Measurements from ENCODE around the gene SGSM1.

SGSM1 gene, protein sequence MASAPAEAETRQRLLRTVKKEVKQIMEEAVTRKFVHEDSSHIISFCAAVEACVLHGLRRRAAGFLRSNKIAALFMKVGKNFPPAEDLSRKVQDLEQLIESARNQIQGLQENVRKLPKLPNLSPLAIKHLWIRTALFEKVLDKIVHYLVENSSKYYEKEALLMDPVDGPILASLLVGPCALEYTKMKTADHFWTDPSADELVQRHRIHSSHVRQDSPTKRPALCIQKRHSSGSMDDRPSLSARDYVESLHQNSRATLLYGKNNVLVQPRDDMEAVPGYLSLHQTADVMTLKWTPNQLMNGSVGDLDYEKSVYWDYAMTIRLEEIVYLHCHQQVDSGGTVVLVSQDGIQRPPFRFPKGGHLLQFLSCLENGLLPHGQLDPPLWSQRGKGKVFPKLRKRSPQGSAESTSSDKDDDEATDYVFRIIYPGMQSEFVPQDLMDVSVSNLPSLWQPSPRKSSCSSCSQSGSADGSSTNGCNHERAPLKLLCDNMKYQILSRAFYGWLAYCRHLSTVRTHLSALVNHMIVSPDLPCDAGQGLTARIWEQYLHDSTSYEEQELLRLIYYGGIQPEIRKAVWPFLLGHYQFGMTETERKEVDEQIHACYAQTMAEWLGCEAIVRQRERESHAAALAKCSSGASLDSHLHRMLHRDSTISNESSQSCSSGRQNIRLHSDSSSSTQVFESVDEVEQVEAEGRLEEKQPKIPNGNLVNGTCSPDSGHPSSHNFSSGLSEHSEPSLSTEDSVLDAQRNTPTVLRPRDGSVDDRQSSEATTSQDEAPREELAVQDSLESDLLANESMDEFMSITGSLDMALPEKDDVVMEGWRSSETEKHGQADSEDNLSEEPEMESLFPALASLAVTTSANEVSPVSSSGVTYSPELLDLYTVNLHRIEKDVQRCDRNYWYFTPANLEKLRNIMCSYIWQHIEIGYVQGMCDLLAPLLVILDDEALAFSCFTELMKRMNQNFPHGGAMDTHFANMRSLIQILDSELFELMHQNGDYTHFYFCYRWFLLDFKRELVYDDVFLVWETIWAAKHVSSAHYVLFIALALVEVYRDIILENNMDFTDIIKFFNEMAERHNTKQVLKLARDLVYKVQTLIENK

DNA sequence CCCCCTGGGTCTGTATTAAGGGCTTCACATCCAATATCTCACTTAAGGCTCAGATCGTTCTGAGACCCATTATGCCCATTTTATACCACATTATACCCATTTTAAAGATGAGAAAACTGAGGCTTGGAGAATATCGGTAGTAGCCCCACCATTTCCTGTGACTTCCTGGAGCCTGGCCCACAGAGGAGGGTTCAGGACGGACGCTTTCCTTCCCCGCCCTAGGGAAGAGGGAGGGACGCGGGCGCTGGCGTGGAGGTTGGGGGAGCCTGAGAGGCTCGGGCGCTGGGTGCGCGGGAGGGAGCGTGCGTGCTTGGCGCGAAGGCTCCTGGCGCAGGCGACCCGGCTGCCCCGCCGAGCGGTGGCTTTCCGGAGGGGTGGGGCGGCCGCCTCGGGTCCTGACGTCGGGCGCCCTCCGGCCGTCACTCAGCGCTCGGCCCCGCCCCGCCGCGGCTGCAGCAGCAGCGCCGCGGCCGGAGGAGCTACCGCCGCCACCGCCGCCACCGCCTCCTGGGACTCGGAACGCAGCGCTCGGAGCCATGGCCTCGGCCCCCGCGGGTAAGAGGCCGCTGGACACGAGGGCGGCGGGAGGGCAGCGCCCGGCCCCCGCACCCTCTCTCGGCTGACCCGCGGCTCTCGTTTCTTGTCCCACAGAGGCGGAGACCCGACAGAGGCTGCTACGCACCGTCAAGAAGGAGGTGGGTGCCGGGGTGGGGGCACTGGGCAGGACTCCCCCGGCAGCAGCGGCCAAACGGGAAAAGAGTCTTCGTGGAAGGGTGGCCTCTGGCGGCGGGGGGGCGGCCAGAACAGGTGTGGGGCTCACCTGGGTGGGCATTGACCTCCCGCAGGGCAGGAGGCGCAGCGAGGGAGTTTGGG is at the start of gene SGSM1:
SGSM1 (plus strand) TSS at position 422 of the 873 bp plus-strand sequence; CDS start at position 537, 115 bp downstream.
- peak; percentile 89 for DNase-seq

DNA sequence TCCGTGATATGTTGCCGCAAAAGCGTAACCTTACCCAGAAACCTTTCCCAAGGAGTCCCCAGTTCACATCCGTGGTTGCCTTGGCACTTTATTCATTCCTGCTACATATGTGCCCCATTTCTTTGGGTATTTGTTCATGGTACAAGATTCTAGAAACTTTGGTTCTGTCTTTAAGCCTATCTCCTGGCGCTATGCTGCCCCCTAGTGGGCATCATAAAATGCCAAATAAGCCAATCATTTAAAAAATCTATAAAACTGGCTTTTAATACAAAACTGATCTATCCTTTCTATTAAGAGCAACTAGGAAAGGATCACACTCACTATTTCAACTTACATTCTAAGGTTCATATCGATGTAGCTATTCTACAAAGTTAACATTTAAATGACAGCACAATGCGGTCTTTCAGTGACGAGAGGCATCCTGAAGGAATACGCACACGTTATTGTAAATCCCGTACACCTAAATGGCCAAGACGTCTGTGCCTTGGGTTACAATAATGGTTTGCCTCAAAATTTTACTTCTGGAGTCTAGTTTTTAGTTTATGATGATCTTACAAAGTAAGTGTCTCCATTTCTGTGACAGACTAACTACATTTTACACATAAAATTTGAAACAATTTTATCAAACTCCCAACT is 47.7 kb upstream of the SGSM1 start:
- peak; percentile 75 for DNase-seq

DNA sequence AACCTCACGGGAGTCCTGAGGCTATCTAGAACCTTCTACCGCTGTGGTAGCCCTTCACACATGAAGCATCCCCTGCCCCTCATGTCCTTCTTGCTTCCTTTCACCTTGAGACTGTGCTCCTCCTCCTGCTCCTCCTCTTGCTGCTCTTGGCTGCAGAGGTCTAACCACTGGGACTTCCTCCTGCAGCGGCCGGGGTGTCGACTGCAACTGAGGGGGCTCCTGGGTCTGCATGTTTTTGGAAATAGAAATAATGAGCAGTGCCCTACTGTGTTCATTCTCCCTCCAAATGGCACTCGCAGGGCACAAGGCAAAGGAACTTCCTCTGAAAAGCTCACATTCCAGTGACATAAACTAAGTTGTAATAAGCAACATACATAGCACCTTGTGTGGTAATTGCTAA is 46.2 kb upstream of the SGSM1 start:
- DNase-seq: no peak

DNA sequence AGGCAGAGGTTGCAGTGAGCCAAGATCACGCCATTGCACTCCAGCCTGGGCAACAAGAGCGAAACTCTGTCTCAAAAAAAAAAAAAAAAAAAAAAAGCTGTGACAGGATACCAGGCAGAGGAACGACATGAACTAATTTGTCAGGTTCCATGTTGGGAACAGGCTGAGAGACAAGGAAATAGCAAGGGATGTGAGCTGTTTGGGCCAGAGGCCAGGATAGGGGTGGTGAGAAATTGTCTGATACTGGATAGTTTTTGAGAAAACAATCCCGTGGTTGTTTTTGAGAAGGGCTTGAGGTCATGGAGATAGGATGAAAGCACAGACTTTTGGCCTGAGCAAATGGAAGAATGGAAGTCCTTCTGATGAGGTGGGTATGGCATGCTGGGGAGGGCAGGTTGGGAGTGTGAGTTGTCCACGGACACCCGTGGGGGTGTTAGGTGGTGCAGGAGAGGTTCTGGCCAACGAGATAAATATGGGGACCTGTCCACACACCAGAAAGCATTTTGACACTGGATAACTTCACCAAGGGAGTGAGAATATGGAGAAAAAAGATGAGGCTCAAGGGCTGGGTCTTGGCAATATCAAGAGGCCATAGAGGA is 45.2 kb upstream of the SGSM1 start:
- no peak for DNase-seq

DNA sequence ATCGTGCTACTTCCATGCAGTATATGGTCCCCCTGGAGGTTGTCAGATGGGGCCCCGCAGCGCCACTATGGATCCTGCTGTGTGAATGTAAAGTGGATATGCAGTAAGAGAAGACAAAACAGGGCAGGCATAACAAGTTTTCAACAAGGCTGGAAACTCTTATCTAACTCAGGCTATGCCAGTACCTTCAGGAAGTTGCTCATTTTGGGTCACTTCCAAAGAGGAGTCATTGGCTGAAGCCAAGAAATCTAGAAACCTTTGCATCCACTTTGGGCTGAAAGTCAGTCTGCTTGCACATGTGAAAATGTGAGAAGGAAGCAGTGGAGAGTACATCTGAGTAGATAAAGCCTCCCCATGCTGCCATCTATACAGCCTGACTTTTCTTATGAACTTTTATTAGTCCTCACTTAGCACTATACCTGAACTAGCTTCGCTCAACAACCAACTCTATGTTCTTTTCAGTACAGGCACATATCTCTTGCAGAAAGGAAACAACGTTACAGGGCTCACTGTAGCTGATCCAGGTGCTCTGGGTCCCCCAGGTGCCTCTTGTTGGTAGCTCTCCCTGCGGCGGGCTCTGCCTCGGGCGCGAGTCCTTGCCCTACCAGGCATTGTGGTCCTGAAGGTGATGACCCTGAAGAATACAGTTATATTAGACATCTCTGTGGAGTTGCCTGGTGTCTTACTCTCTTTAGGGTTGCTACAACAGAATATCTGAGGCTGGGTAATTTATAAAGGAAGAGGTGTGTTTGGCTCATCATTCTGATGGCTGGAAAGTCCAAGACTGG is 43.9 kb upstream of the SGSM1 start:
- DNase-seq: no peak

DNA sequence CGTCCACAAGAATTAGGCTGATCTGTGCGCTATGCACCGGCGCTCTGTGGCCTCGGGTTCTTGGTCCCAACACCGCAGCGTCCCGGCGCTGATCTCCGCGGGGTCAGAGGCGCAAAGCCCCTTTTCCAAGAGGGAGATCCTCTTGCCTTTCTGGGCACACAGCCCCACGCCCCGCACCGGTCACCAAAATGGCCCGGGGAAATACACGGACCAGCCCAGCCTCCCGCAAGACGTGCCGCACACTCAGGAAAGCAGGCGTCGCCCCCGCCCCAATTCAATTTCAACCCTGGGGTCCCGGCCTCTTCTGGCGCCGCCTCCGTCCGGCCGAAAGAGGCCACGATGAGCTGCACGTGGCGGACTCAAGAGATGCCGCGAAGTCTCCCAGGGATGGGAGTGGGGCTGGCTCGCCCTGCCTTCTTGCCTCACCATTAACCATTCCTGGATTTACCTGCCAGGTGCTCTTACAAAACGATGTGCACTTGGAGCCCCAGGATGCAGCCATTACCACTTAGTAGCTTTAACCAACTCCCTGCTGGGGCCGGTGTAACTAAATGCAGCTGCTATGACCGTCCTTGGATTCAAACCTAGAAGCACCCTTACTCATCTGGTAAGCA is 42.0 kb upstream of the SGSM1 start:
- no peak for DNase-seq

DNA sequence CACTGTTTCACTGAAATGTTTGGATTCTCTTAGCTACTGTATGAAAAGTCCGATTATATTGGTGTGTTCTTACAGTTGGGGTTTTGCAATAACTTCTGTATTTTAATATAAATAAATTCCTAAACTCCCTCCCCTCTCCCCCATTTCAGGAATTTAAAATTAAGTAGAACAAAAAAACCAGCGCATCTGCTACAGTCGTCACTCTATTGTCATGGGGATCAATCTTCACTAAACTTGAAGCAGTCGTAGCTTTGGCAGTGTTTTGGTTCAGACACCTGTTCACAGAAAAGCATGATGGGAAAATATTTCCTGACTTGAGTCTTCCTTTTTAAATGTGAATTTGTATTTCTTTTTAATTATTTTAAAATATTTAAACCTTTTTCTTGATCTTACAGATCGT is 40.8 kb upstream of the SGSM1 start:
- no peak for DNase-seq

DNA sequence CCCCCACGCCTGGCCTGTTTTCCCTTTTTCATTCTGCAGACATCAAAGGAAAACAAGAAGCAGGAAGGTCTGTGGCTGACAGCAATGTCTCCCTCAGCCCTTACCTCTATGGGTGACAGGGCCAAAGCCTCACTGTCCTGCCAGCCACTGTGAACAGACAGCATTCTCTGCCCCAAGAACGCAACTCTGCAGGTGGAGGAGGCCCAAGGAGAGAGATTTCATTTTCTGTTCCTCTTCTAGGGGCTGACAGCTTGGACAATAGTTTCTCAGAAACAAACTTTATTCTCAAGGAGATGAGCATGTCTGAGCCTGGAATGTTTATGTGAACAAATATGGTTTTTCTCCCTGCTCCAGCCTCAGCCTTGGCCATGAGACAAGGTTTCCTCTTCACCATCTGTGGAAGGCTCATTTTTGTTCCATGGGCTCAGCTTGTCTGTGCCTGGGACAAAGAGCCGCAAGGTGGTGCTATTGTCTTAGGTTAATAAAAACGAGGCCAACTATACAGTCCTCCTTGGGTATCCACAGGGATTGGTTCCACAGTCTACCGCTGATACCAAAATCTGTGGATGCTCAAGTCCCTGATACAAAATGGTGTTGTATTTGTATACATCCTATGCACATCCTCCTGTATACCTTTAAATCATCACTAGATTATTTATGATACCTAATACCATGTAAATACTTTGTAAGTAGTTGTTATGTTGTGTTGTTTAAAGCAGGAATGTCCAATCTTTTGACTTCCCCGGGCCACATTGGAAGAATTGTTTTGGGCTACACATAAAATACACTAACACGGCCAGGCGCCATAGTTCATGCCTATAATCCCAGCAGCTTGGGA is 37.3 kb upstream of the SGSM1 start:
- DNase-seq: peak; percentile 73

DNA sequence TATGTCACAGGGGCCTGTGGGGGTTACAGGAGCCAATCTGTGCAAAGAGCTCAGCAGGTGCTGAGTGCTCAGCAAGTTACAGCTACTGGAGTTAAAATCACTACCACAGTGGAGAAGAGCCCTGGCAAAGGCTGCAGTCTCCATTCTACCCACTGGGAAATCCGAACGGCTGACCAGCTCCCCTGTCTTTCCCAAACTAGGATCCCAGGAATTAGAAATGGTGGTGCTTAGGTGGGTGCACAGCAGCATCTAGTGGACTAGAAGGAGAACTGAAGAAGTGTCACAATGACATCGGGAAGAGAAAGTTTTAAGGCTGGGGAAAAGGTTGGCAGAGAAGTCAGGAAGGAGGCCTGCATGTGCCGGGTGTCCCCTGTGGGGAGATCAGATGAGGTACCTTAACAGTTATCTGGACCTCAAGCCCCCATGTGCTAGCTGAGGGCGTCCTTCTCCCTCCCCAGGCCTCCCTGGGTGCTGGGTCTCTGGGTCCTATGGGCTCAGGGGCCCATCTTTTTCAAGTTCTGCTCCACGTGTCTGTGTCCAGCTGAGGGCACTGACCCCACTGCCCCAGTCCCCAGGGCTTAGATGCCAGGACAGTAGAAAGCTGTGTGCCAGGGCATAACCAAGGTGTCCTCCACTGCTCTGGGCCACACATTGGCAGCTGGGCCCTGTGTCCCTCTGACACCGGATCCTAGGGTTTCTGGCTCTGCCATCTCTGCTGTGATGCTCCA is 33.4 kb upstream of the SGSM1 start:
- DNase-seq: no peak

DNA sequence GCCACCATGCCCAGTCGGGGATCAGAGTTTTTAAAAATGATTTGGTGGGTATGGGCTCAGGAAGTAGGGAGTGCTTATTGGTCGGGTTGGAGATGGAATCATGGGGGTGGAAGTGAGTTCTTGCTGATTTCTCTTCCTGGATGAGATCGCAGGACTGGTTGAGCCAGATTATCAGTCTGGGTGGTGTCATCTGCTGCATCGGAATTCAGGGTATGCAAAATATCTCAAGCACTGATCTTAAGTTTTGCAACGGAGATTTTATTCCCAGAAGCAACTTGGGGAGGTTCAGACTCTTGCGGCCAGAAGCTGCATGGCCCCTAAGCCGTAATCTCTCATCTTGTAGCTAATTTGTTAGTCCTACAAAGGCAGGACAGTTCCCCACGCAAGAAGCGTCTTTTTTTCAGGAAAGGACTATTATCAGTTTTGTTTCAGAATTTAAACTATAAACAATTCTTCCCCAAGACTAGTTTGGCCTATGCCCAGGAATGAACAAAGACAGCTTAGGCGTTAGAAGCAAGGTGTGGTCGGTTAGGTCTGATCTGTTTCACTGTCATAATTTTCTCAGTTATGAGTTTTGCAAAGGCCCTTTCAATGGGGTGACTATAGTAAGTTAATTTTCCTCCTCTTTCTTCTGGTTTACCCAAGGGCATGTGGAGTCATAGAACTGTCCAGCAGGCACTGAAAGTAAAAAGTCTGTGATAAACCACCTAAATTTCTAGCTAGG is 30.1 kb upstream of the SGSM1 start:
- no peak for DNase-seq

DNA sequence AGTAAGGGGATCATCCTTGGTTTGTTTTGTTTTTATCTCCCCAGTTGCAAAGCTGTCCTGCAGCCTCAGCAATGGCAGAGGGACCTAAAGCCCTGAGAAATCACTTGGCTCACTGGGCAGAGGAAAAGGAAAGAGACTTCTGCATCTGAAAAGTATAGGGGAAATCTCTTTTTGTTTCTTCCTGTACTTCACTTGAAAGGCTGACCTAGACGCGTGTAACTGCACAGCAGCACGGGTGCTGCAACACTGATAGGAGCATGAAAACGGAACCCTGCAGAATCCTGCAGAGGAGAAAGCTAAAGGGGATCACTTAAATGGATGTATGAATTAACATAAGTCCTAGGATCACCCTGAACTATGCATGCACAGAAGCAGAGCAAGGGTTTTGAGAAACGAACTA is 29.5 kb upstream of the SGSM1 start:
- DNase-seq: no peak

DNA sequence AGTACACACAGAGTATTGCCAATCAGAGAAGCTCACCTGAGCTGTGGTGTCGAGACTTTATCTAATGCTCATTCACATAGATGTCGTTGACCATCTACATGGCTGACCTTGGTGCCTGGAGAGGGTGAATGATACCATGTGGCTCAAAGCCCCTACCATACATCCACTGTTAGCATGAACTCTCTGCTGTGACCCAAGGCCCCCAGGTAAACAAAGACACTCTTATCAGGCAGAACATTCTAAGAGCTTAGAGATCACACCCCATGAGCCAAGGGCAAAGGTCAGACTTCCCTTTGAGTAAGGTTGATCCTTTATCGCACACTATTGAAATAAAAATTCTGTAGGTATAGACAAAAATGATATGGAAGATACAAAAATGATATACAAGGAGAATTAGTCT is 16.5 kb upstream of the SGSM1 start:
- no peak for DNase-seq

DNA sequence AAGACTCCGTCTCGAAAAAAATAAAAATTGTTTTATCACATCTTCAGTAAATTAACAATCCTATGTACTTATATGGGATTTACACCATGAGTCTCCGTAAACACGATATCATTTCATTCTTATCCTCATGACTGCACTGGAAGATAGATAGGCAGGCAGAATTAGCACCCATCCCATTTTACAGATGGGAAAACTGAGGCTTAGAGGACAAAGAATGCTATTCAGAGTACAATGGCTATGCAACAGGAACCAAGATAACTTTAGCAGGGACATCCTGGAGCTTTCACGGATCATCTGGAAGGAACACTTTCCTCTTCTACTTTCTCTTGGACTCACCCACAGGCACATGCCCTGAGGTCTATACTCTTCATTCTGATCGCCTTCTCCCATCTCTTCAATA is 14.6 kb upstream of the SGSM1 start:
- no peak for DNase-seq

DNA sequence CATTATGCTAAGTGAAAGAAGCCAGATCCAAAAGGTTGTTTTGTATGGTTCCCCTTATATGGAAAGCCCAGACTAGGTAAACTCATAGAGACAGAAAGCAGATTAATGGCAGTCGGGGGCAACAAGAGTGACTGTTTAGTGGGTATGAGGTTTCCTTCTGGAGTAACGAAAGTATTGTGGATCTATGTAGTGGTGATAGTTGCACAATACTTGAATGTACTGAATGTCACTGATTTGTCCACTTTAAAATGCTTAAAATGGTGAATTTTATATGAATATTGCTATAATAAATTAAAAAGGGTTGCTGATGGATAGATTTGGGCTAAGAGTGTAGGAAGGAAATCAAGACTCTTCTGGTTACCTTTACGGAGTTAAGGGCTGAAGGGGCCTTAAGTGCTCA is 10.0 kb upstream of the SGSM1 start:
- DNase-seq: no peak

DNA sequence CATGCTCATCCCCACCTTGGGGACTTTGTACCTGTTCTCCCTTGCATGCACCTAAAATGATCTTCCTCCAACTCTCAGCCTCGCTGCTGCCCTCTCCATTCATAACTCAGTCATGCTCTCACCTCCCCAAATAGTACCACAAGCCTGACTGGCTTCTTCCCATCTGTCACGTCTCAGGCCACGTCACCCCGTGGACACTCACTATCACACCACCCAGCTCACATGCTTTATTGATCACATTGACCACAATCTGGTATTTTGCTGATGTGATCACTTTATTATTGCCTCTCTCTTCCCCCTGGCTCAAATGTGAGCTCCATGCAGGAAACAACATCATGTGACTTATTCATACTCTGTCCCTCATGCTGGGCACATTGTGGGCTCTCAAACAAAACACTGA is 9.2 kb upstream of the SGSM1 start:
- DNase-seq: no peak

DNA sequence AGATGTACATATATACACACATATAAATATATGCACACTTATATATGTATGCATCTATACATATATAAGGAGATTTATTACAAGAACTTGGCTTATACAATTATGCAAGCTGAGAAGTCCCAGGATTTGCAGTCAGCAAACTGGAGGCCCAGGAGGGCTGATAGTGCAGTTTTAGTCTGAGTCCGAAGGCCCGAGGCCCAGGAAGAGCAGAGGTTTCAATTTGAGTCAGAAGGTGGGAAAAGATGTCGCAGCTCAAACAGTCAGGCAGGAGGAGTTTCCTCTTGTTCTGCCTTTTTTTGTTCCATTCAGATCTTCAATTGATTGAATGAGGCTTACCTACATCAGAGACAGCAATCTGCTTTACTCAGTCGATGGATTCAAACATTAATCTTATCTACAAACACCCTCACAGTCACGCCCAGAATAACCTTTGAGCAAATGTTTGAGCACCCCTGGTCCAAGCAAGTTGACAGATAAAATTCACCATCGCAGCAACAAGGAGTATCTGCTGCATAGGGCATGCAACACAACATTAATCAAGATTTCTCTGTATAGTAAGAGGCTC is 4.0 kb upstream of the SGSM1 start:
- peak; percentile 58 for DNase-seq

DNA sequence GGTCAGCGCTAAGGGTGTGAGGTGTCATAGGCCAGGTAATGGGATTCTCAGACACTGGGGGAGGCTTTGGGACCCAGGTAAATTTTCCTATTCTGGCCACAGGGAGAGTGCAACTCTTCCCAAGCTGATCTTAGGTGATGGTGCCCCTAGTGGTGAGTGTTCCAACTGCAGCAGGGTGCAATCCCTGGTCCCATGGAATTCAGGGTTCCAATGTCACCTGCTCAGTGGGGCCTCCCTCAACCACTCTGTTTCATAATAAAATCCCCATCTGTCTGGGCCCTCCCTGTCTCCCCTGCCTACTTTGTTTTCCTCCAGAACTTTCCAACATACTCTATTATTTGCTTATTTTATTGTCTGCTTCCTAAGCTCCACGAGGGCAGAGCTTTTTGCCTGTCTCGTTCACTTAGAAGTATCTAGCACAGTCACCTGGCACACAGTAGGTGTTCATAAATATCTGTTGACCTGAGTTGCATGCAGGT is 2.9 kb upstream of the SGSM1 start:
- DNase-seq: peak; percentile 52

DNA sequence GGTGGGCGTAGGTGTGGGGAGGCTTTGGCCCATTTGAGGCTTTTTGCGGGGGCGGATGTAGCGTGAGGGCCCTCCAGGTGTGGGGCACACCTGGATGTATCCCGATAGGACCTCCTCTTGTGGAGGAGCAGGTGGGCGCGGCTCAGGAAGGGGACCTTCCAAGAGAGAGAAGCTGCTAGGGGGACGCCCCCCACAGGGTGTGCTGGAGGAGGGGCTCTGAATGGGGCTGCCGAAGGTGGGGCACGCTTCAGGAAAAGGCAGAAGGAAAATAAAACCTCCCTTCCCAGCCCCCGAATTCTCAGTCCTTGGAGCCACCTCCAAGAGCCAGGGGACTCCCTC is 621 bp downstream of the SGSM1 start:
- no peak for DNase-seq

Data from RPMI8226 (cell line).